Glomerular visceral epithelial cell (primary cell): ENCODE results near the gene DIP2A.
"Not testable (repeated sequence)": the region's sequence is repeated elsewhere in the genome, so short reads cannot be mapped to it uniquely, and the experiment has no call there.

Experiments
- DNase-seq: peaks from one replicate; pipeline ENCODE4 v3.0.0-alpha.2; 2016; ENCODE audit errors: extremely low spot score

The DIP2A gene

GRCh38 chr21:46426313-46427046, 32.2 kb upstream of the DIP2A start:
- DNase-seq = no peak

- no peak for DNase-seq
Measured at GRCh38 chr21:46427516-46427915, 31.2 kb upstream of the DIP2A start.

GRCh38 chr21:46428286-46428685, 30.4 kb upstream of the DIP2A start:
- DNase-seq = no peak

GRCh38 chr21:46428987-46429710, 29.5 kb upstream of the DIP2A start:
- no peak for DNase-seq

GRCh38 chr21:46429754-46430681, 28.7 kb upstream of the DIP2A start:
- no peak for DNase-seq

GRCh38 chr21:46431448-46431847, 27.2 kb upstream of the DIP2A start:
- DNase-seq = no peak

- no peak for DNase-seq
Measured at GRCh38 chr21:46431884-46432488, 26.7 kb upstream of the DIP2A start.

GRCh38 chr21:46433116-46433515, 25.6 kb upstream of the DIP2A start:
- DNase-seq = not testable (repeated sequence)

- no peak for DNase-seq
Measured at GRCh38 chr21:46434322-46434958, 24.3 kb upstream of the DIP2A start.

- DNase-seq = no peak
Measured at GRCh38 chr21:46435786-46436227, 22.9 kb upstream of the DIP2A start.

GRCh38 chr21:46436621-46437020, 22.1 kb upstream of the DIP2A start:
- no peak for DNase-seq

- no peak for DNase-seq
Measured at GRCh38 chr21:46437096-46437498, 21.6 kb upstream of the DIP2A start.

GRCh38 chr21:46437511-46437910, 21.2 kb upstream of the DIP2A start:
- no peak for DNase-seq

- DNase-seq = no peak
Measured at GRCh38 chr21:46438241-46438640, 20.4 kb upstream of the DIP2A start.

GRCh38 chr21:46439906-46440305, 18.8 kb upstream of the DIP2A start:
- no peak for DNase-seq

GRCh38 chr21:46441331-46441730, 17.4 kb upstream of the DIP2A start:
- DNase-seq = no peak

- DNase-seq = no peak
Measured at GRCh38 chr21:46441961-46442498, 16.7 kb upstream of the DIP2A start.

GRCh38 chr21:46442938-46443337, 15.8 kb upstream of the DIP2A start:
- DNase-seq = no peak

GRCh38 chr21:46443910-46444309, 14.8 kb upstream of the DIP2A start:
- no peak for DNase-seq

GRCh38 chr21:46448108-46448507, 10.6 kb upstream of the DIP2A start:
- DNase-seq = no peak

- not testable (repeated sequence) for DNase-seq
Measured at GRCh38 chr21:46448855-46449254, 9.8 kb upstream of the DIP2A start.
